SJSA1 (cell line): ENCODE data around the gene FOLR2. TPM values are rescaled to one million over a fixed set of nuclear protein-coding genes. Genes with fewer than 3 reads are reported as not detected.

Experiments used
- DNase-seq, 2 experiments: peaks; one replicate each; pipeline ENCODE4 v3.0.0-alpha.2; 2015 to 2020; ENCODE audit warnings: low spot score in 2 of 2, low read depth in 1 of 2
- H3K27ac ChIP-seq: fragments of 250-450 bp; sonication (Bioruptor Pico); 2 replicates; pipeline ENCODE4 v1.5.1; 2020; ENCODE audit warnings: mild to moderate bottlenecking, moderate library complexity
- H3K27me3 ChIP-seq: fragments of 250-450 bp; sonication (Bioruptor Pico); replicated peaks from 2 replicates; pipeline ENCODE4 v1.5.1; 2020; ENCODE audit warnings: mild to moderate bottlenecking, moderate library complexity
- H3K36me3 ChIP-seq: fragments of 250-450 bp; sonication (Bioruptor Pico); 2 replicates; pipeline ENCODE4 v1.5.1; 2020; ENCODE audit warnings: mild to moderate bottlenecking
- H3K4me1 ChIP-seq: fragments of 250-450 bp; sonication (Bioruptor Pico); replicated peaks from 2 replicates; pipeline ENCODE4 v1.6.1; 2021; ENCODE audit warnings: mild to moderate bottlenecking
- H3K4me3 ChIP-seq: fragments of 250-450 bp; sonication (Bioruptor Pico); 2 replicates; pipeline ENCODE4 v1.5.1; 2020; ENCODE audit warnings: mild to moderate bottlenecking
- H3K9me3 ChIP-seq: fragments of 250-450 bp; sonication (Bioruptor Pico); replicated peaks from 2 replicates; pipeline ENCODE4 v1.5.1; 2020; ENCODE audit warnings: mild to moderate bottlenecking
- total RNA-seq: library from RNA; depleted of rRNA; stranded (reverse); fragments of >200 nt; shearing (Covaris generic); gene quantifications from 2 replicates; pipeline ENCODE4 v1.2.3, GENCODE V29; 2014

FOLR2 gene
- total RNA-seq, 1 experiment from 2014 or later: not detected

GRCh38 chr11:72222106-72222891, 5.7 kb downstream of the FOLR2 start:
- Histone ChIP-seq H3K36me3 (peaks cover under 1% of the 10 kb centered on the region; the same call in 1 of the 2 replicates), H3K4me1 (no peaks in the 10 kb centered on the region; the same call in 1 of the 2 replicates), H3K27ac (no peak overlapping the region), H3K27me3 (no peaks in the 10 kb centered on the region), H3K9me3 (no peaks in the 10 kb centered on the region), H3K4me3 (peak overlapping the region; percentile 65)
- DNase-seq: no peak

GRCh38 chr11:72222907-72223614, 6.5 kb downstream of the FOLR2 start:
- H3K27ac ChIP-seq: peak overlapping the region; percentile 54; the same call in 1 of the 2 replicates
- H3K27me3 ChIP-seq: no peaks in the 10 kb centered on the region
- peak overlapping the region; percentile 65 for H3K4me3 ChIP-seq
- H3K4me1 ChIP-seq: no peaks in the 10 kb centered on the region; the same call in 1 of the 2 replicates
- peaks cover 4% of the 10 kb centered on the region; the same call in 1 of the 2 replicates for H3K36me3 ChIP-seq
- DNase-seq: peak; percentile 85 to 90
- H3K9me3 ChIP-seq: no peaks in the 10 kb centered on the region

- H3K27me3 ChIP-seq: no peaks in the 10 kb centered on the region
- H3K27ac ChIP-seq: peak overlapping the region; percentile 54; the same call in 1 of the 2 replicates
- peaks cover 6% of the 10 kb centered on the region; the same call in 1 of the 2 replicates for H3K36me3 ChIP-seq
- H3K9me3 ChIP-seq: no peaks in the 10 kb centered on the region
- peak; percentile 51 to 70 for DNase-seq
- no peaks in the 10 kb centered on the region; the same call in 1 of the 2 replicates for H3K4me1 ChIP-seq
- peak overlapping the region; percentile 65 for H3K4me3 ChIP-seq
Observed at GRCh38 chr11:72223615-72224563, 7.3 kb downstream of the FOLR2 start.

GRCh38 chr11:72224564-72225410, 8.2 kb downstream of the FOLR2 start, which contains the start of gene INPPL1:
Gene INPPL1, plus strand, starts transcription at chr11:72224767. Its CDS starts 218 bp downstream, at chr11:72224985.
- peak; percentile 15 to 36 for DNase-seq
- no peaks in the 10 kb centered on the region for H3K27me3 ChIP-seq
- H3K4me1 ChIP-seq: no peaks in the 10 kb centered on the region; the same call in 1 of the 2 replicates
- H3K27ac ChIP-seq: peak within 1 kb of the TSS; percentile 54; the same call in 1 of the 2 replicates
- H3K36me3 ChIP-seq: peaks cover 11% of the 10 kb centered on the region
- peak within 1 kb of the TSS; percentile 65 for H3K4me3 ChIP-seq
- no peaks in the 10 kb centered on the region for H3K9me3 ChIP-seq

DNA sequence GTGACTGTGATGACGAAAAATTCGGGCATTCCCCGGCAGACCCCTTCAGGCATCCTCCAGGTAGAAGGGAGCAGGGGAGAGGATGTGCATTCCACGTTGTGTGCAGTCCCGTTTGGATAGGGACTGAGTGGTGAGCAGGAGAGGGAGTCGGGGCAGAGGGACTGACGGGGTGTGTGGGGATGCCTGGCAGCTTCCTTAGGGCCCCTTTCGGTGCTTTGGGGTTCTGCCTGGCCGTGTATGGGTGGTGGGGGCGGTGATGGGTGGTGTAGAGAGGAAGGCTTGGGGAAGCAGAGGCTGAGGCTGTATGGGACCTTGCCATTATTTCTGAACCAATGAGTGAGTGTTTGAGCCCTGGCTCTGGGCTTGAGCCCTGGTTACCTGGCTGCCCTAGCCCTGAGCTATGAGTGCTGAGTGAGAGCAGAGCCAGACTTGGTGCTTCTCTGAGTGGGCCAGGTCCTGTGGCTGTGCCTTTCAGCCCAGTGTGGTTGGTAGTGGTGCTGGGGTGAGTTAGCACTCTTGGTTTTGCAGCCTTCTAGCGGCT, 8.9 kb downstream of the FOLR2 start:
- no peaks in the 10 kb centered on the region for H3K9me3 ChIP-seq
- peaks cover 18% of the 10 kb centered on the region for H3K36me3 ChIP-seq
- peak overlapping the region; percentile 65 for H3K4me3 ChIP-seq
- no peak overlapping the region for H3K27ac ChIP-seq
- H3K4me1 ChIP-seq: no peaks in the 10 kb centered on the region; the same call in 1 of the 2 replicates
- DNase-seq: peak in 1 of 2 experiments; percentile 17
- no peaks in the 10 kb centered on the region for H3K27me3 ChIP-seq

- H3K4me1 ChIP-seq: no peaks in the 10 kb centered on the region; the same call in 1 of the 2 replicates
- no peak overlapping the region for H3K27ac ChIP-seq
- H3K4me3 ChIP-seq: no peak overlapping the region
- H3K36me3 ChIP-seq: peaks cover 30% of the 10 kb centered on the region
- H3K9me3 ChIP-seq: no peaks in the 10 kb centered on the region
- H3K27me3 ChIP-seq: no peaks in the 10 kb centered on the region
- no peak for DNase-seq
Observed at GRCh38 chr11:72226701-72227100, 10.1 kb downstream of the FOLR2 start.

GRCh38 chr11:72227316-72228228, 11.0 kb downstream of the FOLR2 start:
- no peaks in the 10 kb centered on the region for H3K9me3 ChIP-seq
- no peaks in the 10 kb centered on the region; the same call in 1 of the 2 replicates for H3K4me1 ChIP-seq
- no peak overlapping the region for H3K4me3 ChIP-seq
- no peak overlapping the region for H3K27ac ChIP-seq
- peaks cover 33% of the 10 kb centered on the region for H3K36me3 ChIP-seq
- H3K27me3 ChIP-seq: no peaks in the 10 kb centered on the region
- DNase-seq: no peak

- Histone ChIP-seq H3K4me3 (no peak overlapping the region), H3K9me3 (no peaks in the 10 kb centered on the region), H3K27me3 (no peaks in the 10 kb centered on the region), H3K4me1 (no peaks in the 10 kb centered on the region; the same call in 1 of the 2 replicates), H3K27ac (no peak overlapping the region), H3K36me3 (peaks cover 37% of the 10 kb centered on the region)
- DNase-seq: no peak
Observed at GRCh38 chr11:72228229-72228843, 11.7 kb downstream of the FOLR2 start.

DNA sequence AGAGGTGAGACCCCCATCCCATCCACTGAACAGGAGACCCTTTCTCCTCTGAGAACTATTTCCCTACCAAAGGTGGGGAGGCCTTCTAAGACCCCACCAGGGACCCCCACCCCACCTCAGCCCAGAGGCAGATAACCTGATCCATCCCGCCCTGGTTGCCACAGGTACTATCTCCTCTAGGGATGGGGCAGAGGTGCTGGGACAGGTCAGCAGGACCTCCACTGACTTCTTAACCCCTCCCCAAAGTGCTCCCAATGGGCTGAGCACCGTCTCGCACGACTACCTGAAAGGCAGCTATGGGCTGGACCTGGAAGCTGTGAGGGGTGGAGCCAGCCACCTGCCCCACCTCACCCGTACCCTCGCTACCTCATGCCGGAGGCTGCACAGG, 12.2 kb downstream of the FOLR2 start:
- H3K9me3 ChIP-seq: no peaks in the 10 kb centered on the region
- H3K4me1 ChIP-seq: no peaks in the 10 kb centered on the region; the same call in 1 of the 2 replicates
- no peaks in the 10 kb centered on the region for H3K27me3 ChIP-seq
- no peak for DNase-seq
- H3K36me3 ChIP-seq: peaks cover 37% of the 10 kb centered on the region
- H3K27ac ChIP-seq: no peak overlapping the region
- H3K4me3 ChIP-seq: no peak overlapping the region

DNA sequence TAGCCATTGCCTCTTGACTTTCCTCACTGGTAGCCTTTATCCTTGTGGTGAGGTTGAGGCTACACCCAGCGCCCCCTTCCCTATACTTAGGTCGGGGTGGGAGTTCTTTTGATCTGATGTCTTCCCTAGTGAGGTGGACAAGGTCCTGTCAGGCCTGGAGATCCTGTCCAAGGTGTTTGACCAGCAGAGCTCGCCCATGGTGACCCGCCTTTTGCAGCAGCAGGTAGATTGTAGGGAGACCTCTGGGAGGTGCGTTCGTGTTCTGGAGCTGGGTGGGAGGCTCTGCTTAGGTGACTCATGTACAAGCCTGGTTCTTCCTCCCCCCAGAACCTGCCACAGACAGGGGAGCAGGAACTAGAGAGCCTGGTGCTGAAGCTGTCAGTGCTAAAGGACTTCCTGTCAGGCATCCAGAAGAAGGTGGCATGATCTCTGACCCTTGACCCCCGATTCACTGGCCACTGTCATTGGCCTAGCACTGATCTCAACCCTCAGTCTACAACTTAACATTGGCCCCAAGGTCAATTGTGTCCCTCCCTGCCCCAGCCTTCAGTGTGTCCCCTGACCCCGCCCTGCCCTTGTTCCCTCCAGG, 12.8 kb downstream of the FOLR2 start:
- Histone ChIP-seq H3K9me3 (no peaks in the 10 kb centered on the region), H3K4me1 (no peaks in the 10 kb centered on the region; the same call in 1 of the 2 replicates), H3K27ac (no peak overlapping the region), H3K36me3 (peaks cover 37% of the 10 kb centered on the region), H3K27me3 (no peaks in the 10 kb centered on the region), H3K4me3 (no peak overlapping the region)
- no peak for DNase-seq
